Liver (tissue), 9 donors: ENCODE data around the gene CD96. TPM values are rescaled to one million over a fixed set of nuclear protein-coding genes. Genes with fewer than 3 reads are reported as not detected.

Source experiments
- DNase-seq: peaks from one replicate; pipeline ENCODE4 v3.0.0-alpha.2; 2017; ENCODE audit warnings: low spot score
- H3K27ac ChIP-seq, 2 donors: one replicate each; pipeline ENCODE4 v1.7.0; 2013; ENCODE audit warnings: inconsistent platforms in 2 of 2, low read length in 2 of 2, control low read depth in 1 of 2, low read depth in 1 of 2, mild to moderate bottlenecking in 1 of 2
- H3K27me3 ChIP-seq, 4 donors: one replicate each; pipeline versions ENCODE4 v1.6.1 to v1.7.0; 2013; ENCODE audit warnings: low read length in 3 of 4, inconsistent platforms in 1 of 4, mild to moderate bottlenecking in 1 of 4, moderate library complexity in 1 of 4; ENCODE audit not compliant: control insufficient read depth in 4 of 4, insufficient read depth in 4 of 4
- H3K36me3 ChIP-seq, 4 donors: one replicate each; pipeline versions ENCODE4 v1.6.1 to v1.7.0; 2013; ENCODE audit warnings: low read length in 3 of 4, mild to moderate bottlenecking in 3 of 4, low read depth in 1 of 4, moderate library complexity in 1 of 4; ENCODE audit not compliant: control insufficient read depth in 4 of 4, insufficient read depth in 3 of 4
- H3K4me1 ChIP-seq, 4 donors: one replicate each; pipeline versions ENCODE4 v1.6.1 to v1.7.0; 2013; ENCODE audit warnings: low read length in 3 of 4, mild to moderate bottlenecking in 3 of 4, moderate library complexity in 1 of 4; ENCODE audit not compliant: control insufficient read depth in 4 of 4, insufficient read depth in 4 of 4
- H3K4me3 ChIP-seq, 3 donors: one replicate each; pipeline versions ENCODE4 v1.6.1 to v1.7.0; 2013; ENCODE audit warnings: low read length in 3 of 3, control low read depth in 1 of 3, low read depth in 1 of 3, mild to moderate bottlenecking in 1 of 3
- H3K9ac ChIP-seq, 2 donors: one replicate each; pipeline ENCODE4 v1.7.0; 2013; ENCODE audit warnings: low read length in 2 of 2, mild to moderate bottlenecking in 2 of 2, moderate library complexity in 2 of 2, control low read depth in 1 of 2, low read depth in 1 of 2
- H3K9me3 ChIP-seq, 4 donors: one replicate each; pipeline versions ENCODE4 v1.6.1 to v1.7.0; 2013; ENCODE audit warnings: low read length in 3 of 4; ENCODE audit not compliant: control insufficient read depth in 4 of 4
- ATF3 ChIP-seq: IDR thresholded peaks from 2 replicates; pipeline ENCODE4 v1.6.1; 2016; ENCODE audit warnings: antibody characterized with exemption
- CTCF ChIP-seq: fragments of 150-350 bp; IDR thresholded peaks from 2 replicates; pipeline ENCODE4 v1.5.1; 2017; ENCODE audit warnings: improper control_type of control experiment, low read depth, low read length; ENCODE audit not compliant: missing input control
- EGR1 ChIP-seq, 2 donors: IDR thresholded peaks; 2 replicates each; pipeline ENCODE4 v1.6.1; 2016 to 2018; ENCODE audit warnings: antibody characterized with exemption in 2 of 2, low read depth in 2 of 2
- FOXA1 ChIP-seq: IDR thresholded peaks from 2 replicates; pipeline ENCODE4 v1.6.1; 2016; ENCODE audit warnings: antibody characterized with exemption
- FOXA2 ChIP-seq: IDR thresholded peaks from 2 replicates; pipeline ENCODE4 v1.6.1; 2016; ENCODE audit warnings: antibody characterized with exemption
- GABPA ChIP-seq, 2 donors: IDR thresholded peaks in 1 of 2; conservative IDR thresholded peaks in 1 of 2; 2 replicates each; pipeline ENCODE4 v1.6.1; 2016; ENCODE audit warnings: antibody characterized with exemption in 2 of 2, mild to moderate bottlenecking in 1 of 2, moderate library complexity in 1 of 2
- HNF4A ChIP-seq, 2 donors: conservative IDR thresholded peaks; 2 replicates each; pipeline ENCODE4 v1.6.1; 2016; ENCODE audit warnings: antibody characterized with exemption in 2 of 2, mild to moderate bottlenecking in 2 of 2
- HNF4G ChIP-seq: IDR thresholded peaks from 2 replicates; pipeline ENCODE4 v1.6.1; 2016; ENCODE audit warnings: antibody characterized with exemption
- JUND ChIP-seq, 2 donors: IDR thresholded peaks; 2 replicates each; pipeline ENCODE4 v1.6.1; 2016; ENCODE audit warnings: antibody characterized with exemption in 2 of 2
- NR2F2 ChIP-seq: IDR thresholded peaks from 2 replicates; pipeline ENCODE4 v1.6.1; 2016; ENCODE audit warnings: antibody characterized with exemption
- RAD21 ChIP-seq, 2 donors: IDR thresholded peaks; 2 replicates each; pipeline ENCODE4 v1.6.1; 2016; ENCODE audit warnings: antibody characterized with exemption in 2 of 2, mild to moderate bottlenecking in 2 of 2
- REST ChIP-seq: IDR thresholded peaks from 2 replicates; pipeline ENCODE4 v1.6.1; 2016; ENCODE audit warnings: antibody characterized with exemption, mild to moderate bottlenecking
- RXRA ChIP-seq, 2 donors: IDR thresholded peaks; 2 replicates each; pipeline ENCODE4 v1.6.1; 2017 to 2018; ENCODE audit warnings: antibody characterized with exemption in 2 of 2, mild to moderate bottlenecking in 1 of 2
- SP1 ChIP-seq: IDR thresholded peaks from 2 replicates; pipeline ENCODE4 v1.6.1; 2018; ENCODE audit warnings: antibody characterized with exemption, mild to moderate bottlenecking
- TAF1 ChIP-seq: conservative IDR thresholded peaks from 2 replicates; pipeline ENCODE4 v1.6.1; 2016; ENCODE audit warnings: antibody characterized with exemption, mild to moderate bottlenecking
- YY1 ChIP-seq: IDR thresholded peaks from 2 replicates; pipeline ENCODE4 v1.6.1; 2016; ENCODE audit warnings: antibody characterized with exemption, mild to moderate bottlenecking
- ZBTB33 ChIP-seq: IDR thresholded peaks from 2 replicates; pipeline ENCODE4 v1.6.1; 2016; ENCODE audit warnings: antibody characterized with exemption
- WGBS: extraction: QIAGEN DNeasy Blood & Tissue Kit; methylation state at CpG from one replicate; pipeline ENCODE4 v1.1.7; 2013; 5-methylcytosine and 5-hydroxymethylcytosine counted together
- polyA plus RNA-seq, 2 donors: library from polyadenylated mRNA; stranded (reverse) in 1 of 2; unstranded in 1 of 2; fragments of 200-250 nt in 1 of 2; fragments of >200 nt in 1 of 2; fragmentation: Nextera tagmentation in 1 of 2; extraction: Ambion mirVana in 1 of 2; gene quantifications; one replicate each; pipeline versions ENCODE4 v1.2.1 to v1.2.3, GENCODE V29; 2013 to 2015
- total RNA-seq, 2 donors: library from RNA; depleted of rRNA; stranded (reverse); fragments of >200 nt; gene quantifications; one replicate each; pipeline ENCODE4 v1.2.3, GENCODE V29; 2014
- donor health status: healthy.
- donor health status: healthy.
- donor health status: healthy.
- donor health status: healthy.
- donor health status: healthy.

The CD96 gene
- total RNA-seq (1 to 10 TPM; 1.3 to 2.7 TPM), polyA plus RNA-seq (under 1 TPM; 0.46 to 0.53 TPM)

- TF ChIP-seq ATF3 (no peak), TAF1 (no peak), EGR1 (IDR thresholded peaks at IDR 0.05; ENCODE audit: low read depth in 2 of 2) (no peak), RXRA (IDR thresholded peaks at IDR 0.05) (no peak), RAD21 (IDR thresholded peaks at IDR 0.05) (no peak), REST (no peak), FOXA1 (no peak), NR2F2 (no peak), FOXA2 (no peak), GABPA (IDR thresholded peaks at IDR 0.05 in 1 of 2, conservative IDR thresholded peaks at IDR 0.05 in 1 of 2) (no peak), HNF4G (no peak), ZBTB33 (no peak), HNF4A (conservative IDR thresholded peaks at IDR 0.05) (no peak), YY1 (no peak), CTCF (no peak), JUND (IDR thresholded peaks at IDR 0.05) (no peak), SP1 (no peak)
- Histone ChIP-seq H3K27me3 (no peaks in the 10 kb centered on the region), H3K4me1 (peaks cover 0 to 9% (median 3%) of the 10 kb centered on the region in 4 donors), H3K27ac (no peak within 1 kb of the TSS), H3K9ac (peak within 1 kb of the TSS in 1 of 2 donors; percentile 49), H3K4me3 (no peak within 1 kb of the TSS), H3K36me3 (no peaks in the 10 kb centered on the region), H3K9me3 (no peaks in the 10 kb centered on the region)
- no peak for DNase-seq
- 56% methylated on average over 11 of the region's 11 CpGs for WGBS
Observed at GRCh38 chr3:111541911-111542483, at the start of gene CD96. CD96 (plus strand) TSS chr3:111542197; CDS start chr3:111542249, 52 bp downstream.

GRCh38 chr3:111493276-111493675, 48.7 kb upstream of the CD96 start:
- DNase-seq: no peak
- peaks cover 0 to 5% (median 0%) of the 10 kb centered on the region in 4 donors for H3K4me1 ChIP-seq
- H3K27me3 ChIP-seq: no peaks in the 10 kb centered on the region
- H3K36me3 ChIP-seq: no peaks in the 10 kb centered on the region
- H3K9ac ChIP-seq: no peak overlapping the region
- no peak overlapping the region for H3K27ac ChIP-seq
- no peak overlapping the region for H3K4me3 ChIP-seq
- H3K9me3 ChIP-seq: no peaks in the 10 kb centered on the region
- TF ChIP-seq ZBTB33 (no peak), HNF4G (no peak), HNF4A (conservative IDR thresholded peaks at IDR 0.05) (no peak), FOXA2 (no peak), NR2F2 (no peak), RAD21 (IDR thresholded peaks at IDR 0.05) (no peak), REST (no peak), SP1 (no peak), RXRA (IDR thresholded peaks at IDR 0.05) (no peak)
